ENCODE data around the gene PDE6B. TPM values are rescaled to one million over a fixed set of nuclear protein-coding genes. Genes with fewer than 3 reads are reported as not detected.

Gene PDE6B
- total RNA-seq, 1 donor from 2014 or later = 4.8 TPM

GRCh38 chr4:653831-654502 lies 28.6 kb downstream of the PDE6B start:
- no peak for DNase-seq (ENCODE audit: low spot score)
- intact Hi-C loops (cut with DNase I) = no loop called here

- intact Hi-C loops (cut with DNase I) = no loop called here
Observed at GRCh38 chr4:654503-654845, 29.1 kb downstream of the PDE6B start.

GRCh38 chr4:654871-655463 lies 29.6 kb downstream of the PDE6B start:
- DNase-seq (ENCODE audit: low spot score) = no peak
- intact Hi-C loops (cut with DNase I) = no loop called here

More at GRCh38 chr4:654503-654845, 29.1 kb downstream of the PDE6B start:
- DNase-seq (ENCODE audit: low spot score) = no peak

GRCh38 chr4:655464-656151 lies 30.2 kb downstream of the PDE6B start:
- intact Hi-C loops (cut with DNase I) = no loop called here
- no peak for DNase-seq (ENCODE audit: low spot score)

GRCh38 chr4:656436-657337 lies 31.3 kb downstream of the PDE6B start:
- intact Hi-C loops (cut with DNase I) = no loop called here
- DNase-seq (ENCODE audit: low spot score) = no peak

GRCh38 chr4:657338-657833 lies 32.0 kb downstream of the PDE6B start:
- no peak for DNase-seq (ENCODE audit: low spot score)

GRCh38 chr4:657834-658667 lies 32.7 kb downstream of the PDE6B start:
- intact Hi-C loops (cut with DNase I) = no loop called here
- no peak for DNase-seq (ENCODE audit: low spot score)

More at GRCh38 chr4:657338-657833, 32.0 kb downstream of the PDE6B start:
- intact Hi-C loops (cut with DNase I) = no loop called here

- DNase-seq (ENCODE audit: low spot score) = no peak
- intact Hi-C loops (cut with DNase I) = no loop called here
Observed at GRCh38 chr4:658681-659667, 33.6 kb downstream of the PDE6B start.

GRCh38 chr4:659851-660250 lies 34.5 kb downstream of the PDE6B start:
- intact Hi-C loops (cut with DNase I) = no loop called here
- DNase-seq (ENCODE audit: low spot score) = no peak

GRCh38 chr4:660401-660800 lies 35.0 kb downstream of the PDE6B start:
- intact Hi-C loops (cut with DNase I) = no loop called here
- no peak for DNase-seq (ENCODE audit: low spot score)

- intact Hi-C loops (cut with DNase I) = no loop called here
- no peak for DNase-seq (ENCODE audit: low spot score)
Observed at GRCh38 chr4:661231-661630, 35.9 kb downstream of the PDE6B start.

- DNase-seq (ENCODE audit: low spot score) = no peak
- intact Hi-C loops (cut with DNase I) = no loop called here
Observed at GRCh38 chr4:661881-662761, 36.7 kb downstream of the PDE6B start.

GRCh38 chr4:663046-663437 lies 37.7 kb downstream of the PDE6B start:
- intact Hi-C loops (cut with DNase I) = no loop called here
- DNase-seq (ENCODE audit: low spot score) = no peak

- no peak for DNase-seq (ENCODE audit: low spot score)
- intact Hi-C loops (cut with DNase I) = no loop called here
Observed at GRCh38 chr4:663438-664428, 38.4 kb downstream of the PDE6B start.

- no peak for DNase-seq (ENCODE audit: low spot score)
- intact Hi-C loops (cut with DNase I) = no loop called here
Observed at GRCh38 chr4:664713-665231, 39.4 kb downstream of the PDE6B start.

- no peak for DNase-seq (ENCODE audit: low spot score)
- intact Hi-C loops (cut with DNase I) = no loop called here
Observed at GRCh38 chr4:665381-665750, 40.0 kb downstream of the PDE6B start.
